HL-60 (cell line): ENCODE measurements around the gene OR2C1.

Experiments
- CTCF ChIP-seq: IDR thresholded peaks from one replicate; pipeline ENCODE4 v1.5.1; 2011; ENCODE audit warnings: low read length, control low read depth, inconsistent platforms; ENCODE audit not compliant: insufficient read depth
- GABPA ChIP-seq: IDR thresholded peaks from 2 replicates; pipeline ENCODE4 v1.6.1; 2012; ENCODE audit warnings: low read depth
- POLR2AphosphoS5 ChIP-seq: IDR thresholded peaks from 2 replicates; pipeline ENCODE4 v1.6.1; 2012; ENCODE audit warnings: low read depth
- REST ChIP-seq: IDR thresholded peaks from 2 replicates; pipeline ENCODE4 v1.6.1; 2012; ENCODE audit warnings: low read depth; ENCODE audit not compliant: insufficient replicate concordance

- TF ChIP-seq CTCF = no peak
- TF ChIP-seq GABPA = no peak
- TF ChIP-seq POLR2AphosphoS5 = no peak
- TF ChIP-seq REST = no peak
Observed at GRCh38 chr16:3306078-3306477, 49.6 kb upstream of the OR2C1 start.
